ENCODE data around the gene POPDC3. TPM values are rescaled to one million over a fixed set of nuclear protein-coding genes. Genes with fewer than 3 reads are reported as not detected.

The POPDC3 gene
- total RNA-seq, 1 donor from 2014 or later = 0.58 TPM

DNA sequence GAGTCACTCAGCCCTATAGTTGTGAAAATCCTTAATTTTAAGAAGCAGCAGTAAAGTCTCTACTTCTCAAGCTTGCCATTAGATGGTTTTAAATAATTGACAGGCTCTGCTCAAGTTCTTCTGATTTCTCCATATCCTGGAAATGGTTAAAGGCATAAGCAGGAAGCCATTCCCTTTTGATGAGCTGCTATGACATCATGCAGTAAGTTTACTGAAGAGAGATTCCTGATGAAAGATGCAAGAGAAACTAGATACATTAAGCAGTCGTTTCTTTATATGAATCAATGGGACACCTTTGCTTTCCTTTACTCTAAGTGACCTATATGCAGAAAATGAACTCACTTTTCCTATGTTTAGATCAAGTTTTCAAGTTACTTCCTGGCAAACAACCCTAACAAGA, 9.8 kb downstream of the POPDC3 start:
- Histone ChIP-seq H3K36me3 (ENCODE audit: control insufficient read depth, insufficient read depth, low read length) (no peaks in the 10 kb centered on the region), H3K4me3 (ENCODE audit: low read depth, low read length) (no peak overlapping the region), H3K27me3 (ENCODE audit: control insufficient read depth, insufficient read depth, low read length) (no peaks in the 10 kb centered on the region)
- no peak for DNase-seq (ENCODE audit: low read depth)
- TF ChIP-seq, protein P1, sequence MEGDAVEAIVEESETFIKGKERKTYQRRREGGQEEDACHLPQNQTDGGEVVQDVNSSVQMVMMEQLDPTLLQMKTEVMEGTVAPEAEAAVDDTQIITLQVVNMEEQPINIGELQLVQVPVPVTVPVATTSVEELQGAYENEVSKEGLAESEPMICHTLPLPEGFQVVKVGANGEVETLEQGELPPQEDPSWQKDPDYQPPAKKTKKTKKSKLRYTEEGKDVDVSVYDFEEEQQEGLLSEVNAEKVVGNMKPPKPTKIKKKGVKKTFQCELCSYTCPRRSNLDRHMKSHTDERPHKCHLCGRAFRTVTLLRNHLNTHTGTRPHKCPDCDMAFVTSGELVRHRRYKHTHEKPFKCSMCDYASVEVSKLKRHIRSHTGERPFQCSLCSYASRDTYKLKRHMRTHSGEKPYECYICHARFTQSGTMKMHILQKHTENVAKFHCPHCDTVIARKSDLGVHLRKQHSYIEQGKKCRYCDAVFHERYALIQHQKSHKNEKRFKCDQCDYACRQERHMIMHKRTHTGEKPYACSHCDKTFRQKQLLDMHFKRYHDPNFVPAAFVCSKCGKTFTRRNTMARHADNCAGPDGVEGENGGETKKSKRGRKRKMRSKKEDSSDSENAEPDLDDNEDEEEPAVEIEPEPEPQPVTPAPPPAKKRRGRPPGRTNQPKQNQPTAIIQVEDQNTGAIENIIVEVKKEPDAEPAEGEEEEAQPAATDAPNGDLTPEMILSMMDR (IDR thresholded peaks at IDR 0.05; ENCODE audit: insufficient read depth, low read length, poor library complexity, severe bottlenecking) = no peak

DNA sequence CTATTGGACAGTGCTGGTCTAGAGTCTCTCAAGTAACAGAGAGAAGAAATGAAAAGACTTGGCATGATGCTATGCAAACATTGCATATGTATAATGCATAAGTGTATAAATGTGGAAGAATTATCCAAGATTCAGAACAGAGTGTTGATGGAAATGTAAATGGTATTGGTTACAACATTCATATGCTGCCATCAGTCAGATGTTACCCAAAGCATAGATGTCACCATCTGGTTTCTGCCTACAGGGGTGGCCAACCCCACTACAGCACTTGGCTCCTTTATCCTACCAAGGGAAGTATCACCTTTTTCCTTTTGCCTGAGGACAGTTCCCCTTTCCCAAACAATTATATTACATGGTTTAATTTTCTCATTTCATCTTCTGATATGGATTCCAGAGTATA, 11.9 kb downstream of the POPDC3 start:
- TF ChIP-seq, protein P1 (IDR thresholded peaks at IDR 0.05; ENCODE audit: insufficient read depth, low read length, poor library complexity, severe bottlenecking) = no peak

DNA sequence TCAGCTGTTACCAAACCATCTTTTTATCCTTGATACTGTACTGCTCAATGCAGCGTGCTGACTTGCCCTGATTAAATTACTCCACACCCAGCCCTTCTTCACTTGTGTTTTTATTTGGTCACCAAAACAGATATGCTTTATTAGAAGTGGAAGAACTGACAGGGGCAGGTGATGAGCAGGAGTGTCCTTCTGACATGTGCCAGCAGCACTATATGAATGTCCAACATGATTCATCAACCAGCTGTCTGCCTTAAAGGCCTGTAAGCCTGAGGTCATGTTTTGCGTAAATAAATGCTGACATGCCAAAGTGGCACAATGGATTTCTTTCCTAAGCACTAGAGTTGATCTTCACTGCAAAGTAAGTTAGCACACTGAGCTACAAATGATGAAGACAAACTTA, 15.4 kb downstream of the POPDC3 start:
- DNase-seq (ENCODE audit: low read depth) = no peak
- H3K4me3 ChIP-seq (ENCODE audit: low read depth, low read length) = no peak overlapping the region
- H3K27me3 ChIP-seq (ENCODE audit: control insufficient read depth, insufficient read depth, low read length) = peaks cover 2% of the 10 kb centered on the region
- TF ChIP-seq, protein P1 (IDR thresholded peaks at IDR 0.05; ENCODE audit: insufficient read depth, low read length, poor library complexity, severe bottlenecking) = no peak
- no peaks in the 10 kb centered on the region for H3K36me3 ChIP-seq (ENCODE audit: control insufficient read depth, insufficient read depth, low read length)

More for the DNA sequence above, 11.9 kb downstream of the POPDC3 start:
- no peaks in the 10 kb centered on the region for H3K36me3 ChIP-seq (ENCODE audit: control insufficient read depth, insufficient read depth, low read length)
- no peak for DNase-seq (ENCODE audit: low read depth)
- H3K27me3 ChIP-seq (ENCODE audit: control insufficient read depth, insufficient read depth, low read length) = no peaks in the 10 kb centered on the region
- H3K4me3 ChIP-seq (ENCODE audit: low read depth, low read length) = no peak overlapping the region

DNA sequence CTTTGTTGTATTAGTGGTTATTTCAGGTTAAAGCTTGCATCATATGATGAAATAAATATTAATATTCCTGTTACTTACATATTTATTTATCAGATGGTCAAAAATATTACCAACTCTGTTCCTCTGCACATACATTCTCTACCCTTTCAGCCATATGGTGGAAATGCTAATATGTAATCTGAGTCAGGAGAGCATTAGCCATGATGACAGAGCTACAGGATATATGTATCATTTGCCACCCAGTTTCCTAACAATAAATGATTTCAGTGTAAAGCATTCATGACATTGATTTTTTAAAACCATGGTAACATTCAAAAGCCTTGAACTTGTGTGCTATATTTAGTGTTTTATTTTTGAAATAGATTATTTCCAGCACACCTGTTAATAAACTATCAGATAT, 16.6 kb downstream of the POPDC3 start:
- H3K27me3 ChIP-seq (ENCODE audit: control insufficient read depth, insufficient read depth, low read length) = peaks cover 2% of the 10 kb centered on the region
- DNase-seq (ENCODE audit: low read depth) = no peak
- no peak overlapping the region for H3K4me3 ChIP-seq (ENCODE audit: low read depth, low read length)
- no peaks in the 10 kb centered on the region for H3K36me3 ChIP-seq (ENCODE audit: control insufficient read depth, insufficient read depth, low read length)
- TF ChIP-seq, protein P1 (IDR thresholded peaks at IDR 0.05; ENCODE audit: insufficient read depth, low read length, poor library complexity, severe bottlenecking) = no peak

DNA sequence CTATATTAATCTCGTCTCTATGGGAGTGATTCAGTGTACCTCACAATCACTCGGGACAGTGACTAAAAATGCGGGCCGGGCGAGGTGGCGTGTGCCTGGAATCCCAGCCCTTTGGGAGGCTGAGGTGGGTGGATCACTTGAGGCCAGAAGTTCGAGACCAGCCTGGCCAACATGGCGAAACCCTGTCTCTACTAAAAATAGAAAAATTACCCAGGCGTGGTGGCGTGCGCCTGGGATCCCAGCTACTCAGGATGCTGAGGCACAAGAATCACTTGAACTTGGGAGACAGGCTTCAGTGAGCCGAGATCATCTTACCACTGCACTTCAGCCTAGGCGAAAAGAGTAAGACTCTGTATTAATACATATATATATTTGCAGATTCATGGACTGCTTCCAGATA, 17.4 kb downstream of the POPDC3 start:
- Histone ChIP-seq H3K4me3 (ENCODE audit: low read depth, low read length) (no peak overlapping the region), H3K36me3 (ENCODE audit: control insufficient read depth, insufficient read depth, low read length) (no peaks in the 10 kb centered on the region), H3K27me3 (ENCODE audit: control insufficient read depth, insufficient read depth, low read length) (peaks cover 2% of the 10 kb centered on the region)
- DNase-seq (ENCODE audit: low read depth) = no peak
- TF ChIP-seq, protein P1 (IDR thresholded peaks at IDR 0.05; ENCODE audit: insufficient read depth, low read length, poor library complexity, severe bottlenecking) = no peak

DNA sequence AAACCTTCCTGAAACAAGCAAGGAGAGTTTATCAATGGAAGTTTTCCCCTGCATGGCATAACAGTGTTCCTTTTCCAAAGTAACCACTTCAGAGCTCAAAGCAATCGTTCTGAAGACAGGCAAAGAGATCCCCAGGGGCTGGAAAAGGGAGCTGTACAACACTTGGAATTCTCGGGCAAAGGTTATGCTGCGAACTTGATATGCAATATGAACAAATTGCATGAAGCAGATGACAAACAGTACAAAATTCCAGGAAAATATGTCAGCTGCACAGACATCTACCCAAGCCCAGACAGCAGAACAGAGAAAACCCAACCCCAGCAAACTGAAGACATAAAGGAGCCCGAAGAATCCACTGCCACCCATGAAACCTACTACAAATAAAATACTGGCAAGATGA, 18.4 kb downstream of the POPDC3 start:
- TF ChIP-seq, protein P1 (IDR thresholded peaks at IDR 0.05; ENCODE audit: insufficient read depth, low read length, poor library complexity, severe bottlenecking) = no peak
- no peaks in the 10 kb centered on the region for H3K36me3 ChIP-seq (ENCODE audit: control insufficient read depth, insufficient read depth, low read length)
- H3K27me3 ChIP-seq (ENCODE audit: control insufficient read depth, insufficient read depth, low read length) = peaks cover 2% of the 10 kb centered on the region
- H3K4me3 ChIP-seq (ENCODE audit: low read depth, low read length) = no peak overlapping the region
- DNase-seq (ENCODE audit: low read depth) = no peak

All from kidney epithelial cell (primary cell).